GM12892 (cell line): ENCODE data around the gene TBX1.

ENCODE experiments used
- POLR2A ChIP-seq: IDR thresholded peaks from 2 replicates; pipeline ENCODE4 v1.6.1; 2011; ENCODE audit warnings: low read depth, low read length, control low read depth
- POLR2AphosphoS5 ChIP-seq: IDR thresholded peaks from 2 replicates; pipeline ENCODE4 v1.6.1; 2011; ENCODE audit warnings: low read depth, low read length, control low read depth
- TAF1 ChIP-seq: IDR thresholded peaks from 2 replicates; pipeline ENCODE4 v1.6.1; 2011; ENCODE audit warnings: low read depth, mild to moderate bottlenecking, control low read depth, low read length, borderline replicate concordance

GRCh38 chr22:19815823-19816290 is 55.3 kb downstream of the TBX1 start:
- TF ChIP-seq TAF1, result no peak
- no peak for TF ChIP-seq POLR2A
- TF ChIP-seq POLR2AphosphoS5, result no peak
